ENCODE data around the gene ERC1. TPM values are rescaled to one million over a fixed set of nuclear protein-coding genes. Genes with fewer than 3 reads are reported as not detected.
A peak's percentile ranks its signal among the peaks of the same experiment; 100 is the strongest.

The ERC1 gene
- total and polyA plus RNA-seq, 2 donors (not counting 1 experiment from before 2014, with no cell fraction given) = 19.7 to 34.5 TPM

DNA sequence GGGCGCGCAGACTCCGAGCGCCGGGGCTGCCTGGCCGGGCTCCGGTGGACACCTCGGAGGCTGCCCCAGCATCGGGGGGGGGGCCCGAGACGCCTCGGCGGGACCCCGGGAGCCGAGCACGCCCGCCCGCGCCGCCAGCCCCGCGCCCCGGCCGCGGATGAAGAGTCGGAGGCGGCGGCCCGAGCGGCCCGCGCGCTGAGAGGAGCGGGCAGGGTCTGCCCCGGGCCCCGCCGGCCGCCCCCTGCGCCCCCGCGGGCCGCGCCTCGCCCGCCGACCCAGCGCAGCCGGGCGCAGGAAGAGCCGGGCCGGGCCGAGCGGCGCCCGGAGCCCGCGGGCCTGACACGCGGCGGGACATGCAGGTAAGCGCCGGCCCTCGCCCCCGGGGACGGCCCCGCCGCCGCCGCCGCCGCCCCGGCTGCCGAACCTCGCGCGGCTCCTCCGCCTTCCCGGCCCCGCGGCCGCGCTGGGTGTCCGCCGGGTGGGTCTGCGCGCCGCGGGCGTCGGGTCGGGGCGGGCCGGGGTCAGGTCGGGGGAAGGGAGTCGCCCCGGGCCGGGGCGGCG, 539.6 kb downstream of the ERC1 start:
- no peaks in the 10 kb centered on the region for H4K20me1 ChIP-seq (ENCODE audit: control insufficient read depth, extremely low read depth, insufficient read depth, low read length)
- H3K27ac ChIP-seq (ENCODE audit: insufficient read depth, low read length) = peak overlapping the region; percentile 53
- H3K4me3 ChIP-seq (replicated peaks in 1 of 4; ENCODE audit: control extremely low read depth in 1 of 4, insufficient read depth in 1 of 4, low read depth in 3 of 4, low read length in 4 of 4) = peak overlapping the region in 3 of 4 experiments; percentile 62 to 77 (median 76)
- peaks cover 59% of the 10 kb centered on the region for H3K79me2 ChIP-seq (ENCODE audit: control insufficient read depth, insufficient read depth, low read length)
- no peak overlapping the region for H3K4me2 ChIP-seq (ENCODE audit: extremely low read depth, insufficient read depth, low read length)
- H3K27me3 ChIP-seq (ENCODE audit: control insufficient read depth, insufficient read depth, low read length) = no peaks in the 10 kb centered on the region
- H2AFZ ChIP-seq (ENCODE audit: low read length) = no peak overlapping the region
- H3K9ac ChIP-seq (ENCODE audit: insufficient read depth, low read length) = peak overlapping the region; percentile 59
- no peaks in the 10 kb centered on the region for H3K9me3 ChIP-seq (ENCODE audit: control insufficient read depth, insufficient read depth, low read depth, low read length)
- H3K36me3 ChIP-seq (ENCODE audit: control insufficient read depth, insufficient read depth, low read length) = no peaks in the 10 kb centered on the region
- TF ChIP-seq, protein P1, sequence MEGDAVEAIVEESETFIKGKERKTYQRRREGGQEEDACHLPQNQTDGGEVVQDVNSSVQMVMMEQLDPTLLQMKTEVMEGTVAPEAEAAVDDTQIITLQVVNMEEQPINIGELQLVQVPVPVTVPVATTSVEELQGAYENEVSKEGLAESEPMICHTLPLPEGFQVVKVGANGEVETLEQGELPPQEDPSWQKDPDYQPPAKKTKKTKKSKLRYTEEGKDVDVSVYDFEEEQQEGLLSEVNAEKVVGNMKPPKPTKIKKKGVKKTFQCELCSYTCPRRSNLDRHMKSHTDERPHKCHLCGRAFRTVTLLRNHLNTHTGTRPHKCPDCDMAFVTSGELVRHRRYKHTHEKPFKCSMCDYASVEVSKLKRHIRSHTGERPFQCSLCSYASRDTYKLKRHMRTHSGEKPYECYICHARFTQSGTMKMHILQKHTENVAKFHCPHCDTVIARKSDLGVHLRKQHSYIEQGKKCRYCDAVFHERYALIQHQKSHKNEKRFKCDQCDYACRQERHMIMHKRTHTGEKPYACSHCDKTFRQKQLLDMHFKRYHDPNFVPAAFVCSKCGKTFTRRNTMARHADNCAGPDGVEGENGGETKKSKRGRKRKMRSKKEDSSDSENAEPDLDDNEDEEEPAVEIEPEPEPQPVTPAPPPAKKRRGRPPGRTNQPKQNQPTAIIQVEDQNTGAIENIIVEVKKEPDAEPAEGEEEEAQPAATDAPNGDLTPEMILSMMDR (conservative IDR thresholded peaks at IDR 0.05 in 1 of 2, IDR thresholded peaks at IDR 0.05 in 1 of 2; ENCODE audit: low read depth in 1 of 2, low read length in 2 of 2) = no peak
- peaks cover 21% of the 10 kb centered on the region for H3K4me1 ChIP-seq (ENCODE audit: control insufficient read depth, extremely low read depth, insufficient read depth, low read length)
- DNase-seq (ENCODE audit: low read depth in 2 of 2) = no peak

DNA sequence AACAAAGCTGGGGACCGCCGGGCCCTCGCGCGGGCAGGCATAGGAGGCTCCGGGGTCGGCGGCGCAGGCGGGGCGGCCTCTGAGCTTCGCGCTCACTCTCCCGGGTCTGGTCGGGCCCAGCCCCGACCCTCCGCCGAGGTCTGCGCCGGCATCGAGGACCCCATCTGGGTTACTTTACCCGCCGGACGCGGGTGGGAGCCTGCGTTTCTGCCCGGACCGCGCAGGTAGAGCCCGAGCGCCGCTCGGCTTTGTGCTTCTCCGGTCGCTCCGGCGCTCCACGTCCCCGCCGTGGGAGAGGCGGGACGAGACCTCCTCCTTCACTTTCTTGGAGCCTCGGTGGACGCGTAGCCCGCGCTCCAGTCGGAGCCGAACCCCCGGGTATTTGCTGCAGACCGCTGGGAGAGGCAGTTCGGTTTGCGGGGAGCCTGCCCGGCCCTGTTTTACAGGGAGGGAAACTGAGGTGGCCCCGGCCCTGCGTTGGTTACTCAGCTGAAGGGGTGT, 540.2 kb downstream of the ERC1 start:
- peak overlapping the region; percentile 84 for H3K4me2 ChIP-seq (ENCODE audit: extremely low read depth, insufficient read depth, low read length)
- no peak overlapping the region for H2AFZ ChIP-seq (ENCODE audit: low read length)
- H3K36me3 ChIP-seq (ENCODE audit: control insufficient read depth, insufficient read depth, low read length) = no peaks in the 10 kb centered on the region
- peaks cover 21% of the 10 kb centered on the region for H3K4me1 ChIP-seq (ENCODE audit: control insufficient read depth, extremely low read depth, insufficient read depth, low read length)
- H3K9me3 ChIP-seq (ENCODE audit: control insufficient read depth, insufficient read depth, low read depth, low read length) = no peaks in the 10 kb centered on the region
- H4K20me1 ChIP-seq (ENCODE audit: control insufficient read depth, extremely low read depth, insufficient read depth, low read length) = no peaks in the 10 kb centered on the region
- DNase-seq (ENCODE audit: low read depth in 2 of 2) = no peak
- TF ChIP-seq, protein P1 (conservative IDR thresholded peaks at IDR 0.05 in 1 of 2, IDR thresholded peaks at IDR 0.05 in 1 of 2; ENCODE audit: low read depth in 1 of 2, low read length in 2 of 2) = no peak
- TF ChIP-seq EZH2 (IDR thresholded peaks at IDR 0.05; ENCODE audit: low read length, missing control alignments) = no peak
- no peaks in the 10 kb centered on the region for H3K27me3 ChIP-seq (ENCODE audit: control insufficient read depth, insufficient read depth, low read length)
- H3K9ac ChIP-seq (ENCODE audit: insufficient read depth, low read length) = peak overlapping the region; percentile 51
- H3K79me2 ChIP-seq (ENCODE audit: control insufficient read depth, insufficient read depth, low read length) = peaks cover 64% of the 10 kb centered on the region
- H3K4me3 ChIP-seq (replicated peaks in 1 of 4; ENCODE audit: control extremely low read depth in 1 of 4, insufficient read depth in 1 of 4, low read depth in 3 of 4, low read length in 4 of 4) = peak overlapping the region; percentile 60 to 77 (median 69)
- H3K27ac ChIP-seq (ENCODE audit: insufficient read depth, low read length) = peak overlapping the region; percentile 53

DNA sequence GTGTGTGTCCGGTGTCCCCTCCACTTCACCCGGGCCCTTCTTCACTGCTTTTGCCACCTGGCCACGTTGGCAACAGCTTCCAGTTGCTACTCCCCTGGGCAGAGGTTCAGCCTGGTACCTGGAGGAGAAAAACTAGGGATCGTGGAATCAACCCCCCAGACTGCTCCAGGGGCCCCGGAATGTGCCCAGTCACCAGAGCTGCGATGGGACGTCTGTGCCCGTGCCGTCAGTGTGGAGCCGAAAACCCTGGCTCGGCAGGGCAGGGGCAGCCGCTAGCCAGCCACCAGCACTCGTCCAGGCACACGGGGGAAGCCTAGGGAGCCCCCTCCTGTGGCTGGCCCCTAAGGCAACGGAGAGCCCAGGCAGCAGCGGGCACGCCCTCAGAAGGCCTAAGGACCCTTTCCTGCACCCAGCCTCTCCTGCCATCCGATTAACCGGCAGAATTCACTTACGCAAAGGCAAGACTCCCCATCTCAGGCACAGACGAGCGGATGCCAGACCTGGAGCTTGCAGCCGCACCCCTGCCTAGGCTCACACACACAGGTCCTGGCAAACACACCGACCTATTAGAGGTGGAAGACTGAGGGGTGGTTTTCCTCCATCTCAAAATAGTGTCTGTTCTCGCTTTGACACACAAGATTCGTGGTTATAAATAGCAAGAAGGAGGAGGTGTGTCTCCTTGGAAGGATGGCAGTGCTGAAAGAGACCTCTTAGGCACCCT, 540.8 kb downstream of the ERC1 start:
- no peaks in the 10 kb centered on the region for H4K20me1 ChIP-seq (ENCODE audit: control insufficient read depth, extremely low read depth, insufficient read depth, low read length)
- no peak overlapping the region for H2AFZ ChIP-seq (ENCODE audit: low read length)
- no peak for DNase-seq (ENCODE audit: low read depth in 2 of 2)

More for the DNA sequence above, 540.8 kb downstream of the ERC1 start:
- no peaks in the 10 kb centered on the region for H3K36me3 ChIP-seq (ENCODE audit: control insufficient read depth, insufficient read depth, low read length)
- peak overlapping the region; percentile 51 for H3K9ac ChIP-seq (ENCODE audit: insufficient read depth, low read length)
- H3K27me3 ChIP-seq (ENCODE audit: control insufficient read depth, insufficient read depth, low read length) = no peaks in the 10 kb centered on the region
- no peak for TF ChIP-seq EZH2 (IDR thresholded peaks at IDR 0.05; ENCODE audit: low read length, missing control alignments)
- TF ChIP-seq, protein P1 (conservative IDR thresholded peaks at IDR 0.05 in 1 of 2, IDR thresholded peaks at IDR 0.05 in 1 of 2; ENCODE audit: low read depth in 1 of 2, low read length in 2 of 2) = no peak
- H3K9me3 ChIP-seq (ENCODE audit: control insufficient read depth, insufficient read depth, low read depth, low read length) = no peaks in the 10 kb centered on the region
- peak overlapping the region; percentile 53 for H3K27ac ChIP-seq (ENCODE audit: insufficient read depth, low read length)
- peak overlapping the region; percentile 84 for H3K4me2 ChIP-seq (ENCODE audit: extremely low read depth, insufficient read depth, low read length)
- peaks cover 71% of the 10 kb centered on the region for H3K79me2 ChIP-seq (ENCODE audit: control insufficient read depth, insufficient read depth, low read length)
- H3K4me3 ChIP-seq (replicated peaks in 1 of 4; ENCODE audit: control extremely low read depth in 1 of 4, insufficient read depth in 1 of 4, low read depth in 3 of 4, low read length in 4 of 4) = peak overlapping the region; percentile 60 to 77 (median 69)
- H3K4me1 ChIP-seq (ENCODE audit: control insufficient read depth, extremely low read depth, insufficient read depth, low read length) = peaks cover 21% of the 10 kb centered on the region
